Suppressor macrophage treated with lipopolysaccharide for 1 hour (primary cell): ENCODE data around the gene TREML1.
A peak's percentile ranks its signal among the peaks of the same experiment; 100 is the strongest.
"Not testable (repeated sequence)": the region's sequence is repeated elsewhere in the genome, so short reads cannot be mapped to it uniquely, and the experiment has no call there.

Experiments
- DNase-seq, 3 donors: peaks; one replicate each; pipeline ENCODE4 v3.0.0-alpha.2; 2020 to 2022

Gene TREML1

GRCh38 chr6:41153992-41154625 lies at the start of gene TREML1:
Gene TREML1 (minus strand): TSS chr6:41154347. CDS start chr6:41154288, 59 bp downstream.
- DNase-seq, result no peak

- no peak for DNase-seq
Observed at GRCh38 chr6:41201764-41202173, 47.6 kb upstream of the TREML1 start.

- DNase-seq, result peak in 1 of 3 donors; percentile 33
Observed at GRCh38 chr6:41200901-41201763, 47.0 kb upstream of the TREML1 start, which contains the start of gene TREML2. Gene TREML2 (minus strand): TSS chr6:41201149. CDS start chr6:41201008, 141 bp downstream.

GRCh38 chr6:41200296-41200900 lies 46.3 kb upstream of the TREML1 start:
- DNase-seq, result peak; percentile 39 to 66 (median 61)

- DNase-seq, result no peak
Observed at GRCh38 chr6:41199552-41200246, 45.6 kb upstream of the TREML1 start.

- no peak for DNase-seq
Observed at GRCh38 chr6:41197234-41197633, 43.1 kb upstream of the TREML1 start.

- no peak for DNase-seq
Observed at GRCh38 chr6:41194386-41194785, 40.2 kb upstream of the TREML1 start.

- no peak for DNase-seq
Observed at GRCh38 chr6:41193884-41194283, 39.7 kb upstream of the TREML1 start.

- DNase-seq, result no peak
Observed at GRCh38 chr6:41193171-41193734, 39.1 kb upstream of the TREML1 start.

- DNase-seq, result peak in 2 of 3 donors; percentile 73 to 83
Observed at GRCh38 chr6:41191569-41191968, 37.4 kb upstream of the TREML1 start.

- DNase-seq, result no peak
Observed at GRCh38 chr6:41190791-41191190, 36.6 kb upstream of the TREML1 start.

- DNase-seq, result no peak
Observed at GRCh38 chr6:41189967-41190366, 35.8 kb upstream of the TREML1 start.

GRCh38 chr6:41189046-41189445 lies 34.9 kb upstream of the TREML1 start:
- not testable (repeated sequence) for DNase-seq

GRCh38 chr6:41187924-41188886 lies 34.1 kb upstream of the TREML1 start:
- DNase-seq, result no peak

- DNase-seq, result peak; percentile 58 to 76 (median 73)
Observed at GRCh38 chr6:41186031-41186562, 31.9 kb upstream of the TREML1 start.

GRCh38 chr6:41184761-41185160 lies 30.6 kb upstream of the TREML1 start:
- DNase-seq, result no peak

- peak; percentile 91 to 98 (median 97) for DNase-seq
Observed at GRCh38 chr6:41182069-41183034, 28.2 kb upstream of the TREML1 start.

- no peak for DNase-seq
Observed at GRCh38 chr6:41181566-41181965, 27.4 kb upstream of the TREML1 start.

GRCh38 chr6:41179163-41179562 lies 25.0 kb upstream of the TREML1 start:
- DNase-seq, result no peak

- no peak for DNase-seq
Observed at GRCh38 chr6:41177695-41178094, 23.5 kb upstream of the TREML1 start.
